Measurements from ENCODE around the gene AMPD3. TPM values are rescaled to one million over a fixed set of nuclear protein-coding genes. Genes with fewer than 3 reads are reported as not detected.

The AMPD3 gene
- total RNA-seq, 1 donor from 2014 or later: 12.9 TPM

DNA sequence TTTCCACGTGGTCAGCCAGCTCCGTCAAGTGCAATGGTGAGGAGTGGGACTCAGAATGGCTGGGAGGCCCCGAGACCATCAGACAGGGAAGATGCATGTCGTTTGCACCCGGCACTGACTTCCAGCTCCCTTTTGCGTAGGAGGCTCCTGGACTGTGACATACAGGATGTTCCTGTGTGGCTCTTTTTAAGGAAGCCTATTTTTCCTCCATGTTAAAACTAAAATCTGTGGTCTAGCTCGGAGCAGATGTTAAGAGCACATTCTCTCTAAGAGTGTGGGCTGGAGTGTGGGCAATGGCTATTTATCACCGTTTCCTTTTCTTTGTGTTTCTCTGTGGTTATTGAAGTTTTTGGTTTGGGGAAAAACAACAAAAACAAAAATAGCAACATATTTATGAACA is 40.9 kb upstream of the AMPD3 start:
- DNase-seq (ENCODE audit: low spot score, unreplicated experiment): no peak
- no peak overlapping the region for H3K27ac Mint-ChIP-seq
- H3K9me3 Mint-ChIP-seq (ENCODE audit: low read depth): no peaks in the 10 kb centered on the region
- no peak overlapping the region for H3K4me3 Mint-ChIP-seq (ENCODE audit: low read depth)
- no peaks in the 10 kb centered on the region for H3K4me1 Mint-ChIP-seq (ENCODE audit: low read depth)
- H3K36me3 Mint-ChIP-seq (ENCODE audit: insufficient read depth): no peaks in the 10 kb centered on the region
- peaks cover 9% of the 10 kb centered on the region for H3K27me3 Mint-ChIP-seq
- no peak for TF ChIP-seq CTCF (IDR thresholded peaks at IDR 0.05; ENCODE audit: unreplicated experiment)

DNA sequence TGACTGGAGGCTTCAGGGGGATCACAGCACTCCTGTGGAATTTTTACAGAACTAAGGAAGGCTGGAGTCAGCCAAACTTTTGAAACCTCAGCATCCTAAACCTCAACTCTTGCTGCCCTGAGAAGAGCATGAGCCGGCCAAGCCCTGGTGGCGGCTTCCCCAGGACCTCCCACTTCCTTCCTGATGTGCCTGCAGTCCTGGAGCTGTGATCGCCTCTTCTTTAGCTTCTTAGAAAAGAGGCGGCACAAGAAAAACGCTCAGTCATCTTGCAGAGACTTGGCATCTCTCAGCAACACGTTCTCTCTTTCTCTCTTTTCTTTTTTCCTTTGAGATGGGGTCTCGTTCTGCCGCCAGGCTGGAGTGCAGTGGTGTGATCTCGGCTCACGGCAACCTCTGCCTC is 40.4 kb upstream of the AMPD3 start:
- no peaks in the 10 kb centered on the region for H3K36me3 Mint-ChIP-seq (ENCODE audit: insufficient read depth)
- no peak overlapping the region for H3K27ac Mint-ChIP-seq
- no peak for DNase-seq (ENCODE audit: low spot score, unreplicated experiment)
- TF ChIP-seq CTCF (IDR thresholded peaks at IDR 0.05; ENCODE audit: unreplicated experiment): no peak
- no peaks in the 10 kb centered on the region for H3K9me3 Mint-ChIP-seq (ENCODE audit: low read depth)
- no peaks in the 10 kb centered on the region for H3K4me1 Mint-ChIP-seq (ENCODE audit: low read depth)
- peaks cover 9% of the 10 kb centered on the region for H3K27me3 Mint-ChIP-seq
- H3K4me3 Mint-ChIP-seq (ENCODE audit: low read depth): no peak overlapping the region

- Mint-ChIP-seq H3K27ac (no peak overlapping the region), H3K4me1 (ENCODE audit: low read depth) (no peaks in the 10 kb centered on the region), H3K36me3 (ENCODE audit: insufficient read depth) (no peaks in the 10 kb centered on the region), H3K27me3 (peaks cover 9% of the 10 kb centered on the region), H3K4me3 (ENCODE audit: low read depth) (no peak overlapping the region), H3K9me3 (ENCODE audit: low read depth) (no peaks in the 10 kb centered on the region)
- no peak for TF ChIP-seq CTCF (IDR thresholded peaks at IDR 0.05; ENCODE audit: unreplicated experiment)
- no peak for DNase-seq (ENCODE audit: low spot score, unreplicated experiment)
Measured at GRCh38 chr11:10415817-10416392, 39.2 kb upstream of the AMPD3 start.

- Mint-ChIP-seq H3K27ac (no peak overlapping the region), H3K36me3 (ENCODE audit: insufficient read depth) (no peaks in the 10 kb centered on the region), H3K27me3 (peaks cover 3% of the 10 kb centered on the region), H3K4me3 (ENCODE audit: low read depth) (no peak overlapping the region), H3K9me3 (ENCODE audit: low read depth) (peaks cover 8% of the 10 kb centered on the region), H3K4me1 (ENCODE audit: low read depth) (no peaks in the 10 kb centered on the region)
- no peak for TF ChIP-seq CTCF (IDR thresholded peaks at IDR 0.05; ENCODE audit: unreplicated experiment)
- DNase-seq (ENCODE audit: low spot score, unreplicated experiment): no peak
Measured at GRCh38 chr11:10418259-10418949, 36.7 kb upstream of the AMPD3 start.

DNA sequence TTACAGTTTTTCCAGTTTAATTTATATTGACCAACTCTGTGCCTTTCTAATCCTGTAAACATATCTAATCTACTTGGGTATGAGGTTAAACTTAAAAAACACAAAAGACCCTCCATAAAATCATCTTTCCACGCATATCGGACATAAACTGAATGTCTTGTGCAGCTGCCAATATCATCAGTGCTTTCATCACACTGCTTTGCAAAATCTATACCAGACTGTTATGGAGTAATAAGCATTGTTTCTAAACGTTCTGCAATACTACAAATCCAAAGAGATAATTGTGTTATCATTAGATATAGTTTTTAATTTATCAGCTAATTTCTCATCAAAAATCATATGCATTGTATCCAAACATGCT is 36.1 kb upstream of the AMPD3 start:
- no peak overlapping the region for H3K4me3 Mint-ChIP-seq (ENCODE audit: low read depth)
- DNase-seq (ENCODE audit: low spot score, unreplicated experiment): no peak
- no peaks in the 10 kb centered on the region for H3K4me1 Mint-ChIP-seq (ENCODE audit: low read depth)
- no peak for TF ChIP-seq CTCF (IDR thresholded peaks at IDR 0.05; ENCODE audit: unreplicated experiment)
- H3K27ac Mint-ChIP-seq: no peak overlapping the region
- no peaks in the 10 kb centered on the region for H3K27me3 Mint-ChIP-seq
- peaks cover 13% of the 10 kb centered on the region for H3K9me3 Mint-ChIP-seq (ENCODE audit: low read depth)
- no peaks in the 10 kb centered on the region for H3K36me3 Mint-ChIP-seq (ENCODE audit: insufficient read depth)

All from progenitor cell of endocrine pancreas (in vitro differentiated cells).